ENCODE measurements around the gene AMPD2.

DNA sequence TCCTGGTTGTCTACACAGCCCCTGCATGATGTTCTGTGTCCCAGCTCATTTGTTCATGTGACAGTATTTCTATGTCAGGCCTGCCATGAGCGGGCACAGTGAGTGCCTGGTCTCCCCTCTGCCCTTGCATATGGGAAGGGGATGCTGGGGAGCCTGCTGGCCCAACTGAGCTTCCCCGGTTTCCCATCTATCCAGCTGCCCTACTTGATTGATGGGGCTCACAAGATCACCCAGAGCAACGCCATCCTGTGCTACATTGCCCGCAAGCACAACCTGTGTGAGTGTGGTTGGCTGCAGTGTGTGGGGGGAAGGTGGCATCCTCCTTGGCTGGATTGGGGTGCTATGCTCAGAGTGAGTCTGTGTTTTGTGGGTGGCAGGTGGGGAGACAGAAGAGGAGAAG is 37.8 kb downstream of the AMPD2 start:
- TF ChIP-seq, protein P1, sequence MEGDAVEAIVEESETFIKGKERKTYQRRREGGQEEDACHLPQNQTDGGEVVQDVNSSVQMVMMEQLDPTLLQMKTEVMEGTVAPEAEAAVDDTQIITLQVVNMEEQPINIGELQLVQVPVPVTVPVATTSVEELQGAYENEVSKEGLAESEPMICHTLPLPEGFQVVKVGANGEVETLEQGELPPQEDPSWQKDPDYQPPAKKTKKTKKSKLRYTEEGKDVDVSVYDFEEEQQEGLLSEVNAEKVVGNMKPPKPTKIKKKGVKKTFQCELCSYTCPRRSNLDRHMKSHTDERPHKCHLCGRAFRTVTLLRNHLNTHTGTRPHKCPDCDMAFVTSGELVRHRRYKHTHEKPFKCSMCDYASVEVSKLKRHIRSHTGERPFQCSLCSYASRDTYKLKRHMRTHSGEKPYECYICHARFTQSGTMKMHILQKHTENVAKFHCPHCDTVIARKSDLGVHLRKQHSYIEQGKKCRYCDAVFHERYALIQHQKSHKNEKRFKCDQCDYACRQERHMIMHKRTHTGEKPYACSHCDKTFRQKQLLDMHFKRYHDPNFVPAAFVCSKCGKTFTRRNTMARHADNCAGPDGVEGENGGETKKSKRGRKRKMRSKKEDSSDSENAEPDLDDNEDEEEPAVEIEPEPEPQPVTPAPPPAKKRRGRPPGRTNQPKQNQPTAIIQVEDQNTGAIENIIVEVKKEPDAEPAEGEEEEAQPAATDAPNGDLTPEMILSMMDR (IDR thresholded peaks at IDR 0.05; ENCODE audit: insufficient read depth, low read length, poor library complexity, severe bottlenecking): no peak
- no peak for TF ChIP-seq EZH2phosphoT487 (conservative IDR thresholded peaks at IDR 0.05; ENCODE audit: low read length)

Measured in SU-DHL-6 (cell line).